SJCRH30 (cell line): ENCODE data around the gene ITIH3. TPM values are rescaled to one million over a fixed set of nuclear protein-coding genes. Genes with fewer than 3 reads are reported as not detected.

ENCODE experiments used
- DNase-seq, 2 experiments: peaks; one replicate each; pipeline ENCODE4 v3.0.0-alpha.2; 2015 to 2020
- H3K27ac ChIP-seq: fragments of 250-450 bp; sonication (Bioruptor Pico); 2 replicates; pipeline ENCODE4 v1.5.1; 2020; ENCODE audit warnings: mild to moderate bottlenecking, moderate library complexity
- H3K27me3 ChIP-seq: fragments of 250-450 bp; sonication (Bioruptor Pico); 2 replicates; pipeline ENCODE4 v1.5.1; 2020; ENCODE audit warnings: mild to moderate bottlenecking, moderate library complexity
- H3K36me3 ChIP-seq: fragments of 250-450 bp; sonication (Bioruptor Pico); 2 replicates; pipeline ENCODE4 v1.5.1; 2020; ENCODE audit warnings: mild to moderate bottlenecking, moderate library complexity
- H3K4me1 ChIP-seq: fragments of 250-450 bp; sonication (Bioruptor Pico); 2 replicates; pipeline ENCODE4 v1.5.1; 2020; ENCODE audit warnings: mild to moderate bottlenecking, moderate library complexity
- H3K4me3 ChIP-seq: fragments of 250-450 bp; sonication (Bioruptor Pico); 2 replicates; pipeline ENCODE4 v1.5.1; 2020; ENCODE audit warnings: mild to moderate bottlenecking, moderate library complexity
- H3K9me3 ChIP-seq: fragments of 250-450 bp; sonication (Bioruptor Pico); replicated peaks from 2 replicates; pipeline ENCODE4 v1.5.1; 2020; ENCODE audit warnings: mild to moderate bottlenecking, moderate library complexity
- total RNA-seq: library from RNA; depleted of rRNA; stranded (reverse); fragments of >200 nt; shearing (Covaris generic); gene quantifications from 2 replicates; pipeline ENCODE4 v1.2.3, GENCODE V29; 2014; rRNA removed

Gene ITIH3
- total RNA-seq, 1 experiment from 2014 or later = not detected

- Histone ChIP-seq H3K27ac (no peak overlapping the region), H3K27me3 (no peaks in the 10 kb centered on the region), H3K9me3 (no peaks in the 10 kb centered on the region), H3K36me3 (no peaks in the 10 kb centered on the region), H3K4me3 (no peak overlapping the region), H3K4me1 (0 out of 2 replicates have a peak, but pooled peaks cover 8% of the 10 kb centered on the region)
- no peak for DNase-seq
Measured at GRCh38 chr3:52848617-52849016, 54.0 kb downstream of the ITIH3 start.

DNA sequence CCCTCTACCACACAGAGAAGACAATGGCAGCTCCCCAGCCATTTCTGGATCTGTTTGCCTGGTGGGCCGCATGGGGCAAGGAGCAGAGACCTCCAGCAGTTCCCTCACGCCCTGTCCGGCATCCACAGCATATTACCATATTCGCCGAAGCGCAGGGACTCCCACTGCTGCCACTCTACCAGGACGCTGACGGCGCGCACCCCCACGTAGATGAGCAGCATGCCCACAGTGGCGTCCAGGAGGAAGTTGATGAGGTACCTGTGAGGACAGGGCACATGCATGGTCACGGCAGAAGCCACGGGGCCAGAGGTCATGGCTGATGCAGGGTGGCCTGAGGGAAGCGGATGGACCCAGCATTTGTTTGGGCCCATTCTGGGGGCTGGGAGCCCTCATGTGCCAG, 55.1 kb downstream of the ITIH3 start:
- DNase-seq = no peak
- Histone ChIP-seq H3K27ac (no peak overlapping the region), H3K4me1 (0 out of 2 replicates have a peak, but pooled peaks cover 8% of the 10 kb centered on the region), H3K4me3 (no peak overlapping the region), H3K9me3 (no peaks in the 10 kb centered on the region), H3K27me3 (no peaks in the 10 kb centered on the region), H3K36me3 (no peaks in the 10 kb centered on the region)

DNA sequence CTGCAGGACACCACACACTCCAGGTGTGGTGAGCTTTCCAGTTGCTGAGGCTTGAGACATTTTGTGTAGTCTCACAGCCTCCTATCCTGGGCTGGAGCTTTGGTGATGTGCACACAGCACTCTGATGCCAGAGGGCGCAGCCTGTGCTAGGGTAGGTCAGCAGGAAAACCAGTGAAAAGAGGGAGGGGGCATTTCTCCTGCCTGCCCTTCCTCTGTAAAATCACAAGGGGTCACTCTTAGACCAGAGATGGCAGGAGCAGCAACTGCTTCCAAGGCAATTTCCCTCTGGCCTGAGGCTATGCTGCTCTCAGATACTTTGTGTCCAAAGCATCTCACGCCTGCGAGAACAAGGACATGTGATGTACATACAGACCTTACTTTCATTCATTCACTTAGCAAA, 56.8 kb downstream of the ITIH3 start:
- Histone ChIP-seq H3K9me3 (no peaks in the 10 kb centered on the region), H3K36me3 (no peaks in the 10 kb centered on the region), H3K27me3 (no peaks in the 10 kb centered on the region), H3K4me1 (0 out of 2 replicates have a peak, but pooled peaks cover 8% of the 10 kb centered on the region), H3K27ac (no peak overlapping the region), H3K4me3 (no peak overlapping the region)
- DNase-seq = peak; percentile 43 to 68

DNA sequence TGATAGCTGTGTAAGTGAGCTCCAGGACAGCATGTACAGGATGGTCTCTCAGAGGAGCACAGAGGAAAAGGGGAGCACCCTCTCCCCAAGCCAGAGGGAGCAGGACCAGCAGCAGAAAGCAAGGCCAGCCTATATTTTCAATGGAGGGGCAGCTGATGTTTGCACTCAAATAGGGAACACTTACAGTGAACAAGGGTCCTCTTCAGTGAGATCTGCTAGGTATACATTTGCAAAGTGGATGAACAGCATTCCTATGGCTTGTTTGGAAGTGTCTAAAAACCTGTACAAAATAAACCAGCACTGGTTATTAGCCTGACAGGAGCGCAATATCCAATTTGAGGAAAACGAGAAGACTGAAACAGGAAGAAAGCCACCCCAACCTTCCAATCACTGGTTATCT, 57.8 kb downstream of the ITIH3 start:
- 0 out of 2 replicates have a peak, but pooled peaks cover 8% of the 10 kb centered on the region for H3K4me1 ChIP-seq
- H3K4me3 ChIP-seq = no peak overlapping the region
- no peak for DNase-seq

DNA sequence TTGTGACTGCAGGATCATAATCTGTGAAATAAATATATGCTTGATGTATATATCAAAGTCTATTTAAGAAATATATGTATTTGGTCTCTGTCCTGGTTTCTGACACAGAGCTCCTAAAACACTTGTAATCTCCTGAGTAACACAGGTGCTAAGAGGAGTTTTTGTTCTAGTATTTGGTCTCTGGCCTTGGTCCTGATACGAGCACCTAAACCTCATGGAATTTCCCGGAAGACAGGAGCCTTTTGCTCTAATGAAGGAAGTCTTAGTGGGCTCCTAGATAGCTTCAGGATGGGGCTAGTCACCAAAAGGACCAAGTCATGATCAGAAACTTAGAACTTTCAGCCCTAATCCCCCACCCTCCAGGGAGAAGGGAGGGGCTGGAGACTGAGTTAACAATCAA, 59.4 kb downstream of the ITIH3 start:
- H3K4me3 ChIP-seq = no peak overlapping the region
- H3K27ac ChIP-seq = no peak overlapping the region
- DNase-seq = no peak
- H3K27me3 ChIP-seq = no peaks in the 10 kb centered on the region
- no peaks in the 10 kb centered on the region for H3K9me3 ChIP-seq
- H3K36me3 ChIP-seq = no peaks in the 10 kb centered on the region
- 0 out of 2 replicates have a peak, but pooled peaks cover 8% of the 10 kb centered on the region for H3K4me1 ChIP-seq

More for the DNA sequence above, 57.8 kb downstream of the ITIH3 start:
- no peaks in the 10 kb centered on the region for H3K27me3 ChIP-seq
- H3K36me3 ChIP-seq = no peaks in the 10 kb centered on the region
- H3K9me3 ChIP-seq = no peaks in the 10 kb centered on the region
- H3K27ac ChIP-seq = no peak overlapping the region

DNA sequence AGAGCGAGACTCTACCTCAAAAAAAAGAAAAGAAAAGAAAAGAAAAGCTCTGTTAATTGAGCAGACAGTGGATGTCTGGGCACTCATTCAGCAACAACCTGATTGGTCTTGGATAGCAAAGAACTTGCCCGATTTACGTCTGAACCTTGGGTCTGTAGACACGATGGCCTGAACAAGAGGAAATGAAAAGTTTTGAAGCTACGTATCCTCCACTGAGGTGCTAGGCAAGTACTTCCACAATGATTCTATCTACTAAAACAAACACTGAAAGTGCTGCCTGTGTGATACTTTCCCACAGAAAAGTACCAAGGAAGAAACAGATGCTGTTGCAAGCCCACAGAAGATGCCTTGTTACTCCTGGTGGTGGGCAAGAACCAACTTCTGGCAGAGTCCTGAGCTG, 62.1 kb downstream of the ITIH3 start:
- H3K27me3 ChIP-seq = no peaks in the 10 kb centered on the region
- 0 out of 2 replicates have a peak, but pooled peaks cover 8% of the 10 kb centered on the region for H3K4me1 ChIP-seq
- H3K9me3 ChIP-seq = no peaks in the 10 kb centered on the region
- no peaks in the 10 kb centered on the region for H3K36me3 ChIP-seq
- no peak overlapping the region for H3K27ac ChIP-seq
- no peak overlapping the region for H3K4me3 ChIP-seq
- DNase-seq = no peak

- Histone ChIP-seq H3K4me1 (0 out of 2 replicates have a peak, but pooled peaks cover 8% of the 10 kb centered on the region), H3K36me3 (no peaks in the 10 kb centered on the region), H3K9me3 (no peaks in the 10 kb centered on the region), H3K27ac (no peak overlapping the region), H3K4me3 (no peak overlapping the region), H3K27me3 (no peaks in the 10 kb centered on the region)
- DNase-seq = no peak
Measured at GRCh38 chr3:52857133-52857532, 62.5 kb downstream of the ITIH3 start.

- H3K36me3 ChIP-seq = no peaks in the 10 kb centered on the region
- no peak overlapping the region for H3K27ac ChIP-seq
- H3K27me3 ChIP-seq = no peaks in the 10 kb centered on the region
- H3K4me1 ChIP-seq = 0 out of 2 replicates have a peak, but pooled peaks cover 4% of the 10 kb centered on the region
- H3K9me3 ChIP-seq = no peaks in the 10 kb centered on the region
- H3K4me3 ChIP-seq = no peak overlapping the region
- DNase-seq = no peak
Measured at GRCh38 chr3:52857864-52858263, 63.3 kb downstream of the ITIH3 start.

Other genes with a start within 250 kb of the ITIH3 start
- gene PBRM1, start 108.9 kb upstream of the ITIH3 start, total RNA-seq = 60.0 and 64.2 TPM in 2 replicates
- 141 and 171 TPM in 2 replicates for gene GNL3, start 108.8 kb upstream of the ITIH3 start, total RNA-seq
- gene GLT8D1, start 89.0 kb upstream of the ITIH3 start, total RNA-seq = 39.7 and 43.9 TPM in 2 replicates
- 88.6 and 96.6 TPM in 2 replicates for gene SPCS1, start 88.7 kb upstream of the ITIH3 start, total RNA-seq
- gene NEK4, start 23.9 kb upstream of the ITIH3 start, total RNA-seq = 23.3 and 24.1 TPM in 2 replicates
- gene ITIH1, start 17.2 kb upstream of the ITIH3 start, total RNA-seq = 0.04 TPM in 1 of 2 replicates, not detected in the other
- gene ITIH4, start 35.9 kb downstream of the ITIH3 start, total RNA-seq = 0.71 TPM in 1 of 2 replicates, not detected in the other
- gene MUSTN1, start 40.2 kb downstream of the ITIH3 start, total RNA-seq = 35.7 and 38.6 TPM in 2 replicates
- gene STIMATE, start 102.8 kb downstream of the ITIH3 start, total RNA-seq = 12.1 and 14.7 TPM in 2 replicates